Stimulated activated naive B cell treated with anti-CD40 and anti-IgM and Interleukin-4, amounts not matched to agents 10 μg/mL and 1 μg/mL and 100 μg/mL, for 72 hours (primary cell): ENCODE data around the gene SPATA21.
"Not testable (repeated sequence)": the region's sequence is repeated elsewhere in the genome, so short reads cannot be mapped to it uniquely, and the experiment has no call there.

ENCODE experiments used
- ATAC-seq, 2 donors: fragments of 150-1000 bp; cut with Tn5 transposase; replicated peaks; 2 replicates each; pipeline ENCODE4 v1.10.0; 2021; ENCODE audit warnings: moderate library complexity in 1 of 2
- DNase-seq: peaks from one replicate; pipeline ENCODE4 v3.0.0; 2021
- H3K27ac Mint-ChIP-seq: one replicate; pipeline ENCODE4 v1.8.0; 2022; ENCODE audit warnings: mild to moderate bottlenecking, mixed read lengths
- H3K27me3 Mint-ChIP-seq, 2 donors: one replicate each; pipeline ENCODE4 v1.8.0; 2022; ENCODE audit warnings: mixed read lengths in 2 of 2
- H3K36me3 Mint-ChIP-seq, 2 donors: one replicate each; pipeline ENCODE4 v1.8.0; 2022; ENCODE audit warnings: mixed read lengths in 2 of 2, mild to moderate bottlenecking in 1 of 2
- H3K4me1 Mint-ChIP-seq, 2 donors: one replicate each; pipeline ENCODE4 v1.8.0; 2022; ENCODE audit warnings: mixed read lengths in 2 of 2, mild to moderate bottlenecking in 1 of 2
- H3K4me3 Mint-ChIP-seq, 2 donors: one replicate each; pipeline ENCODE4 v1.8.0; 2022; ENCODE audit warnings: mild to moderate bottlenecking in 2 of 2, mixed read lengths in 2 of 2, moderate library complexity in 1 of 2
- H3K9me3 Mint-ChIP-seq, 2 donors: one replicate each; pipeline ENCODE4 v1.8.0; 2022; ENCODE audit warnings: mixed read lengths in 2 of 2, mild to moderate bottlenecking in 1 of 2

SPATA21 gene

GRCh38 chr1:16462773-16463330, 25.6 kb upstream of the SPATA21 start:
- DNase-seq = no peak
- no peak overlapping the region for H3K4me3 Mint-ChIP-seq
- H3K36me3 Mint-ChIP-seq = peaks cover 39 to 57% of the 10 kb centered on the region in 2 donors
- H3K27me3 Mint-ChIP-seq = no peaks in the 10 kb centered on the region
- H3K27ac Mint-ChIP-seq = peak overlapping the region; percentile 42
- no peaks in the 10 kb centered on the region for H3K9me3 Mint-ChIP-seq
- peaks cover 2 to 5% of the 10 kb centered on the region in 2 donors for H3K4me1 Mint-ChIP-seq
- peak in 1 of 2 donors; percentile 12 for ATAC-seq

GRCh38 chr1:16461681-16462080, 24.5 kb upstream of the SPATA21 start:
- Mint-ChIP-seq H3K27ac (peak overlapping the region; percentile 79), H3K4me1 (peaks cover 0 to 5% of the 10 kb centered on the region in 2 donors), H3K9me3 (no peaks in the 10 kb centered on the region)

GRCh38 chr1:16459352-16459925, 22.2 kb upstream of the SPATA21 start:
- DNase-seq (no peak), ATAC-seq (no peak)
- no peaks in the 10 kb centered on the region for H3K9me3 Mint-ChIP-seq
- H3K4me1 Mint-ChIP-seq = peaks cover 2 to 10% of the 10 kb centered on the region in 2 donors
- peak overlapping the region; percentile 37 for H3K27ac Mint-ChIP-seq
- H3K27me3 Mint-ChIP-seq = no peaks in the 10 kb centered on the region
- H3K36me3 Mint-ChIP-seq = peaks cover 30 to 50% of the 10 kb centered on the region in 2 donors
- no peak overlapping the region for H3K4me3 Mint-ChIP-seq

More at GRCh38 chr1:16461681-16462080, 24.5 kb upstream of the SPATA21 start:
- H3K4me3 Mint-ChIP-seq = no peak overlapping the region
- H3K36me3 Mint-ChIP-seq = peaks cover 29 to 48% of the 10 kb centered on the region in 2 donors
- DNase-seq = no peak
- ATAC-seq = peak; percentile 20 to 28
- no peaks in the 10 kb centered on the region for H3K27me3 Mint-ChIP-seq

GRCh38 chr1:16458831-16459230, 21.6 kb upstream of the SPATA21 start:
- Mint-ChIP-seq H3K9me3 (no peaks in the 10 kb centered on the region), H3K36me3 (peaks cover 30 to 50% of the 10 kb centered on the region in 2 donors), H3K4me1 (peaks cover 2 to 10% of the 10 kb centered on the region in 2 donors), H3K27ac (no peak overlapping the region), H3K27me3 (no peaks in the 10 kb centered on the region), H3K4me3 (no peak overlapping the region)
- DNase-seq = no peak
- no peak for ATAC-seq

- not testable (repeated sequence) for H3K9me3 Mint-ChIP-seq, DNase-seq, H3K27me3 Mint-ChIP-seq, ATAC-seq, H3K4me3 Mint-ChIP-seq
- peaks cover 37 to 52% of the 10 kb centered on the region in 2 donors for H3K36me3 Mint-ChIP-seq
- peak overlapping the region; percentile 25 for H3K27ac Mint-ChIP-seq
- H3K4me1 Mint-ChIP-seq = peaks cover 11 to 24% of the 10 kb centered on the region in 2 donors
Measured at GRCh38 chr1:16456151-16456550, 18.9 kb upstream of the SPATA21 start.

- Mint-ChIP-seq H3K4me1 (peaks cover 14 to 35% of the 10 kb centered on the region in 2 donors), H3K36me3 (peaks cover 34 to 56% of the 10 kb centered on the region in 2 donors)
- not testable (repeated sequence) for DNase-seq, H3K27me3 Mint-ChIP-seq, H3K9me3 Mint-ChIP-seq, H3K27ac Mint-ChIP-seq, H3K4me3 Mint-ChIP-seq, ATAC-seq
Measured at GRCh38 chr1:16454909-16455308, 17.7 kb upstream of the SPATA21 start.

GRCh38 chr1:16451841-16452528, 14.8 kb upstream of the SPATA21 start:
- peak overlapping the region; percentile 47 for H3K27ac Mint-ChIP-seq
- H3K4me1 Mint-ChIP-seq = peaks cover 24 to 54% of the 10 kb centered on the region in 2 donors
- no peaks in the 10 kb centered on the region for H3K9me3 Mint-ChIP-seq
- ATAC-seq (peak; percentile 51 to 71), DNase-seq (peak; percentile 6)
- no peaks in the 10 kb centered on the region for H3K27me3 Mint-ChIP-seq
- H3K36me3 Mint-ChIP-seq = peaks cover 51 to 69% of the 10 kb centered on the region in 2 donors
- peak overlapping the region in 1 of 2 donors; percentile 10 for H3K4me3 Mint-ChIP-seq

GRCh38 chr1:16450863-16451481, 13.7 kb upstream of the SPATA21 start:
- Mint-ChIP-seq H3K4me3 (peak overlapping the region in 1 of 2 donors; percentile 45), H3K4me1 (peaks cover 24 to 59% of the 10 kb centered on the region in 2 donors)
- no peak for ATAC-seq

GRCh38 chr1:16449666-16450065, 12.4 kb upstream of the SPATA21 start:
- no peak for ATAC-seq
- peaks cover 24 to 49% of the 10 kb centered on the region in 2 donors for H3K4me1 Mint-ChIP-seq
- no peak overlapping the region for H3K4me3 Mint-ChIP-seq

More at GRCh38 chr1:16450863-16451481, 13.7 kb upstream of the SPATA21 start:
- H3K27me3 Mint-ChIP-seq = no peaks in the 10 kb centered on the region
- peak overlapping the region; percentile 37 for H3K27ac Mint-ChIP-seq
- no peak for DNase-seq
- no peaks in the 10 kb centered on the region for H3K9me3 Mint-ChIP-seq
- H3K36me3 Mint-ChIP-seq = peaks cover 51 to 66% of the 10 kb centered on the region in 2 donors

GRCh38 chr1:16449065-16449464, 11.8 kb upstream of the SPATA21 start:
- H3K27me3 Mint-ChIP-seq = no peaks in the 10 kb centered on the region
- no peaks in the 10 kb centered on the region for H3K9me3 Mint-ChIP-seq
- DNase-seq (no peak), ATAC-seq (no peak)
- peaks cover 55 to 63% of the 10 kb centered on the region in 2 donors for H3K36me3 Mint-ChIP-seq
- peak overlapping the region; percentile 78 for H3K27ac Mint-ChIP-seq
- H3K4me3 Mint-ChIP-seq = no peak overlapping the region
- H3K4me1 Mint-ChIP-seq = peaks cover 29 to 55% of the 10 kb centered on the region in 2 donors

More at GRCh38 chr1:16449666-16450065, 12.4 kb upstream of the SPATA21 start:
- Mint-ChIP-seq H3K36me3 (peaks cover 51 to 60% of the 10 kb centered on the region in 2 donors), H3K9me3 (no peaks in the 10 kb centered on the region), H3K27me3 (no peaks in the 10 kb centered on the region), H3K27ac (peak overlapping the region; percentile 78)
- no peak for DNase-seq

GRCh38 chr1:16447641-16448040, 10.4 kb upstream of the SPATA21 start:
- H3K27me3 Mint-ChIP-seq = no peaks in the 10 kb centered on the region
- peak overlapping the region; percentile 73 for H3K27ac Mint-ChIP-seq
- peaks cover 37 to 69% of the 10 kb centered on the region in 2 donors for H3K4me1 Mint-ChIP-seq
- ATAC-seq (no peak), DNase-seq (no peak)
- no peaks in the 10 kb centered on the region for H3K9me3 Mint-ChIP-seq
- no peak overlapping the region for H3K4me3 Mint-ChIP-seq
- H3K36me3 Mint-ChIP-seq = peaks cover 65 to 72% of the 10 kb centered on the region in 2 donors

GRCh38 chr1:16446116-16446515, 8.9 kb upstream of the SPATA21 start:
- ATAC-seq = no peak
- H3K4me3 Mint-ChIP-seq = no peak overlapping the region
- H3K36me3 Mint-ChIP-seq = peaks cover 63 to 72% of the 10 kb centered on the region in 2 donors
- no peak overlapping the region for H3K27ac Mint-ChIP-seq
- no peaks in the 10 kb centered on the region for H3K27me3 Mint-ChIP-seq
- H3K4me1 Mint-ChIP-seq = peaks cover 35 to 68% of the 10 kb centered on the region in 2 donors
- H3K9me3 Mint-ChIP-seq = no peaks in the 10 kb centered on the region
- no peak for DNase-seq

GRCh38 chr1:16445052-16445451, 7.8 kb upstream of the SPATA21 start:
- DNase-seq (no peak), ATAC-seq (no peak)
- Mint-ChIP-seq H3K4me3 (no peak overlapping the region), H3K27ac (no peak overlapping the region), H3K9me3 (no peaks in the 10 kb centered on the region), H3K4me1 (peaks cover 34 to 63% of the 10 kb centered on the region in 2 donors), H3K36me3 (peaks cover 59 to 64% of the 10 kb centered on the region in 2 donors), H3K27me3 (no peaks in the 10 kb centered on the region)
